SU-DHL-6 (cell line): ENCODE measurements around the gene TTBK2.
"Not testable (repeated sequence)": the region's sequence is repeated elsewhere in the genome, so short reads cannot be mapped to it uniquely, and the experiment has no call there.

ENCODE experiments used
- H2AFZ ChIP-seq: fragments of 200-600 bp; sonication (generic); 2 replicates; pipeline ENCODE4 v1.6.1; 2014; ENCODE audit warnings: low read depth, mild to moderate bottlenecking, moderate library complexity, mixed read lengths, antibody characterized with exemption, low read length; ENCODE audit not compliant: severe bottlenecking
- H3F3A ChIP-seq: fragments of 200-600 bp; shearing (Covaris generic); 2 replicates; pipeline ENCODE4 v1.6.0; 2016; ENCODE audit warnings: antibody characterized with exemption, mild to moderate bottlenecking; ENCODE audit not compliant: insufficient read depth
- H3K27ac ChIP-seq: fragments of 200-600 bp; sonication (generic); 2 replicates; pipeline ENCODE4 v1.5.1; 2016; ENCODE audit warnings: low read depth, mild to moderate bottlenecking, low read length, moderate library complexity, mixed read lengths
- H3K27me3 ChIP-seq: fragments of 200-600 bp; sonication (generic), shearing (Covaris generic); 2 replicates; pipeline ENCODE4 v1.6.0; 2014; ENCODE audit warnings: mild to moderate bottlenecking, low read length
- H3K36me3 ChIP-seq: fragments of 200-600 bp; sonication (generic); 2 replicates; pipeline ENCODE4 v1.6.1; 2014; ENCODE audit warnings: mild to moderate bottlenecking, low read length, mixed read lengths
- H3K4me2 ChIP-seq: fragments of 300-600, 200-600 bp; shearing (Covaris generic), sonication (generic); 2 replicates; pipeline ENCODE4 v1.6.0; 2014; ENCODE audit warnings: low read length, low read depth, mild to moderate bottlenecking; ENCODE audit not compliant: poor library complexity, severe bottlenecking
- H3K4me3 ChIP-seq: fragments of 200-600 bp; sonication (generic); 2 replicates; pipeline ENCODE4 v1.5.1; 2014; ENCODE audit warnings: antibody characterized with exemption, low read length, mild to moderate bottlenecking, mixed read lengths; ENCODE audit not compliant: insufficient read depth, poor library complexity, severe bottlenecking
- H3K79me2 ChIP-seq: fragments of 200-600 bp; sonication (generic); 2 replicates; pipeline ENCODE4 v1.6.1; 2014; ENCODE audit warnings: mild to moderate bottlenecking, low read length, moderate library complexity; ENCODE audit not compliant: insufficient read depth
- H3K9ac ChIP-seq: fragments of 200-600 bp; sonication (generic); 2 replicates; pipeline ENCODE4 v1.7.0; 2014; ENCODE audit warnings: mild to moderate bottlenecking, low read length
- H3K9me2 ChIP-seq: fragments of 200-600 bp; sonication (generic); replicated peaks from 2 replicates; pipeline ENCODE4 v1.6.1; 2014; ENCODE audit warnings: low read length; ENCODE audit not compliant: insufficient read depth
- H3K9me3 ChIP-seq: fragments of 200-600 bp; sonication (generic); 2 replicates; pipeline ENCODE4 v1.6.1; 2014; ENCODE audit warnings: low read length, mixed read lengths; ENCODE audit not compliant: insufficient read depth
- H4K20me1 ChIP-seq: fragments of 200-600 bp; sonication (generic); 2 replicates; pipeline ENCODE4 v1.6.1; 2014; ENCODE audit warnings: low read depth, mild to moderate bottlenecking, antibody characterized with exemption, low read length, moderate library complexity, mixed read lengths
- EZH2phosphoT487 ChIP-seq: fragments of 200-600 bp; sonication (generic), shearing (Covaris generic); conservative IDR thresholded peaks from 2 replicates; pipeline ENCODE4 v1.6.1; 2018; ENCODE audit warnings: mild to moderate bottlenecking, antibody characterized with exemption, low read length, moderate library complexity, mixed read lengths
- TF ChIP-seq, protein P1 (sequence below): fragments of 200-600 bp; sonication (generic); IDR thresholded peaks from one replicate; pipeline ENCODE4 v1.5.1; 2017; ENCODE audit warnings: antibody characterized with exemption, mild to moderate bottlenecking, low read length, moderate library complexity; ENCODE audit not compliant: insufficient read depth, poor library complexity, severe bottlenecking

TTBK2 gene

DNA sequence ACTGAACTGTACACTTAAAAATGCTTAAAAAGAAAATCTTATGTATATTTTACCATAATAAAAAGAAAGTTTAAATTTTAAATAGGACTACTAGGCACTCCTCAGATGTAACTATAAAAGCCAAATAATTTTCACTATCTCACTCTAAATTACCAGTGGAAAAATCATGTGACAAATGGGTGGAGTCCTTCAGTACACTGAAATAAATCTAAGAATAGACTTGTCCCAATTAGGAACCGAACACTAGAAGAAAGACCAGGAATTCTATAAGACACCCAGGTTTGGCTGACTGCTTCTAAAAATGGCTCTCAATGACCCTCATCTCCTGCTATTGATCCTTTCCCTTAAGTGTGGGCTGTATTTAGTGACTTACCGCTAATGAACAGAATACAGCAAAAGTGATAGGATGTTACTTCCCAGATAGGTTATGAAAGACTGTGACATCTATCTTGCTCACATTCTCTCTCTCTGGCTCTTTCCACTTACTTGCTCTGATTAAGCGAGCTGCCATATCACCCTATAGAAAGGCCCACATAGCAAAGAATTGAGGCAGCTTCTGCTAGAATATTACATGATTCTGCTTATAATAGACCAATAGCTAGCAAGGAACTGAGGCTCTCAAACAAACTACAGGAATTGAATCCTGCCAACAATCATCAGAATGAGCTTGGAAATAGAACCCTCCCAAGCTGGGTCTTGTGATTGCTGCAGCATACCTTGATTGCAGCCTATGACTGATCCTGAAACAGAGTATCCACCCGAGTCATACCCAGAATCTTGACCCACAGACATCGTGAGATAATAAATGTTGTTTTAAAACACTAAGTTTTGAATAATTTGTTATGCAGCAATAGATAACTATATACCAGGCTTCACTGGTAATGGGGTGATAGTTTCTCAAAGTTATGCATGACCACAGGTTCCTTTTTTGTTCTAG, 16.9 kb downstream of the TTBK2 start:
- Histone ChIP-seq H3K9ac (no peak overlapping the region), H3K9me2 (no peaks in the 10 kb centered on the region), H3K4me3 (no peak overlapping the region), H3K27ac (no peak overlapping the region), H2AFZ (no peak overlapping the region), H3K27me3 (no peaks in the 10 kb centered on the region), H3F3A (no peaks in the 10 kb centered on the region), H4K20me1 (no peaks in the 10 kb centered on the region), H3K36me3 (no peaks in the 10 kb centered on the region), H3K9me3 (no peaks in the 10 kb centered on the region), H3K79me2 (no peaks in the 10 kb centered on the region), H3K4me2 (no peak overlapping the region)
- TF ChIP-seq, protein P1, sequence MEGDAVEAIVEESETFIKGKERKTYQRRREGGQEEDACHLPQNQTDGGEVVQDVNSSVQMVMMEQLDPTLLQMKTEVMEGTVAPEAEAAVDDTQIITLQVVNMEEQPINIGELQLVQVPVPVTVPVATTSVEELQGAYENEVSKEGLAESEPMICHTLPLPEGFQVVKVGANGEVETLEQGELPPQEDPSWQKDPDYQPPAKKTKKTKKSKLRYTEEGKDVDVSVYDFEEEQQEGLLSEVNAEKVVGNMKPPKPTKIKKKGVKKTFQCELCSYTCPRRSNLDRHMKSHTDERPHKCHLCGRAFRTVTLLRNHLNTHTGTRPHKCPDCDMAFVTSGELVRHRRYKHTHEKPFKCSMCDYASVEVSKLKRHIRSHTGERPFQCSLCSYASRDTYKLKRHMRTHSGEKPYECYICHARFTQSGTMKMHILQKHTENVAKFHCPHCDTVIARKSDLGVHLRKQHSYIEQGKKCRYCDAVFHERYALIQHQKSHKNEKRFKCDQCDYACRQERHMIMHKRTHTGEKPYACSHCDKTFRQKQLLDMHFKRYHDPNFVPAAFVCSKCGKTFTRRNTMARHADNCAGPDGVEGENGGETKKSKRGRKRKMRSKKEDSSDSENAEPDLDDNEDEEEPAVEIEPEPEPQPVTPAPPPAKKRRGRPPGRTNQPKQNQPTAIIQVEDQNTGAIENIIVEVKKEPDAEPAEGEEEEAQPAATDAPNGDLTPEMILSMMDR, result no peak
- TF ChIP-seq EZH2phosphoT487, result no peak

DNA sequence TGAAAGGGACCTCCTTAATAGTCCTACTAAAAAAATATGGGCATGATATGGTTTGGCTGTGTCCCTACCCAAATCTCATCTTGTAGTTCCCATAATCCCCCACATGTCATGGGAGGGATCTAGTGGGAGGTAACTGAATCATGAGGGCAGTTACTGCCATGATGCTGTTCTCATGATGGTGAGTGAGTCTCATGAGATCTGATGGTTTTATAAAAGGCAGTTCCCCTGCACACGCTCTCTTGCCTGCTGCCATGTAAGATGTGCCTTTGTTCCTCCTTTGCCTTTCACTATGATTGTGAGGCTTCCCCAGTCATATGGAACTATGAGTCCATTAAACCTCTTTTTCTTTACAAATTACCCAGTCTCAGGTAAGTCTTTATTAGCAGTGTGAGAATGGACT, 26.7 kb downstream of the TTBK2 start:
- not testable (repeated sequence) for H3K4me3 ChIP-seq, H3K27me3 ChIP-seq, H3F3A ChIP-seq, H3K79me2 ChIP-seq, H2AFZ ChIP-seq, H3K27ac ChIP-seq, H3K36me3 ChIP-seq, H3K9me3 ChIP-seq, H3K9me2 ChIP-seq, H4K20me1 ChIP-seq, H3K4me2 ChIP-seq, H3K9ac ChIP-seq

GRCh38 chr15:42891569-42891968, 29.0 kb downstream of the TTBK2 start:
- Histone ChIP-seq H3K9ac (no peak overlapping the region), H3K27me3 (no peaks in the 10 kb centered on the region), H3K36me3 (no peaks in the 10 kb centered on the region), H3K9me3 (no peaks in the 10 kb centered on the region), H3K79me2 (no peaks in the 10 kb centered on the region), H3F3A (no peaks in the 10 kb centered on the region), H4K20me1 (no peaks in the 10 kb centered on the region), H3K4me3 (no peak overlapping the region), H3K9me2 (no peaks in the 10 kb centered on the region), H3K4me2 (no peak overlapping the region), H3K27ac (no peak overlapping the region), H2AFZ (no peak overlapping the region)
- TF ChIP-seq EZH2phosphoT487, result no peak
- TF ChIP-seq, protein P1, result no peak

DNA sequence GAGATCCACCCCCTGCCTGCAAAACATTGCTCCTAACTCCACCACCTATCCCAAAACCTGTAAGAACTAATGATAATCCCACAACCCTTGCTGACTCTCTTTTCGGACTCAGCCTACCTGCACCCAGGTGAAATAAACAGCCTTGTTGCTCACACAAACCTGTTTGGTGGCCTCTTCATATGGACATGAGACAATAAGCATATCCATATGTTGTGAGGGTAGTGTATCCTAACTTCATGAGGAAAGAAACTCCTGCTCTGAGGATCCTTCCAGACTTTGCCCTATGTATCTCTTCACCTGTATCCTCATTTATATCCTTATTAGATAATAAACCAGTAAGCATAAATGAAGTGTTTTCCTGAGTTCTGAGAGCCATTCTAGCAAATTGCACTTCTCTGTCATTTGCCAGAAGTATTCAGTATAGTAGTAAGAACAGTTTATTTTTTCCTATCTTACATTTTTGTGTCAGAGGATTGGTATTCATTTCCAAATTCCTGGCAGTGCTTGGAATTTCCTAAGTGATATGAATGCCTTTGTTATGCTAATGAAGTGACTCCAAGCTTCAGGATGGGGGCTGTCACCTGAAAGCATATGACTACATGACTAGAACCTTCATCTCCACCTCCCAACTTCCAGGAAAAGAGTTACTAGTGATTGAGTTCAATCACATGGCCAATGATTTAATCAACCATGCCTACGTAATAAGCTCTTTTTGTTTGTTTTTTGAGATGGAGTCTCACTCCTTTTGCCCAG, 30.2 kb downstream of the TTBK2 start:
- Histone ChIP-seq H3K9me2 (no peaks in the 10 kb centered on the region), H3K9ac (no peak overlapping the region), H3K9me3 (no peaks in the 10 kb centered on the region), H2AFZ (no peak overlapping the region), H3K4me3 (no peak overlapping the region), H3K27me3 (no peaks in the 10 kb centered on the region), H3K36me3 (no peaks in the 10 kb centered on the region), H3K27ac (no peak overlapping the region), H3F3A (no peaks in the 10 kb centered on the region), H4K20me1 (no peaks in the 10 kb centered on the region), H3K4me2 (no peak overlapping the region), H3K79me2 (no peaks in the 10 kb centered on the region)
- no peak for TF ChIP-seq EZH2phosphoT487
- TF ChIP-seq, protein P1, result no peak

DNA sequence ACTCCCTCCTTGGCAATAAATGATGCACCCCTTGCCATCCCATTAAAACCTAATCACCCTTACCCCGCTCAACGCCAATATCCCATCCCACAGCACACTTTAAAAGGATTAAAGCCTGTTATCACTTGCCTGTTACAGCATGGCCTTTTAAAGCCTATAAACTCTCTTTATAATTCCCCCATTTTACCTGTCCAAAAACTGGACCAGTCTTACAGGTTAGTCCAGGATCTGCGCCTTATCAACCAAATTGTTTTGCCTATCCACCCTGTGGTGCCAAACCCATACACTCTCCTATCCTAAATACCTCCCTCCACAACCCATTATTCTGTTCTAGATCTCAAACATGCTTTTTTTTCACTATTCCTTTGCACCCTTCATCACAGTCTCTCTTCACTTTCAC, 33.2 kb downstream of the TTBK2 start:
- not testable (repeated sequence) for H2AFZ ChIP-seq, H3K27me3 ChIP-seq, H3K4me2 ChIP-seq, H3F3A ChIP-seq, H3K79me2 ChIP-seq, H3K36me3 ChIP-seq, H3K9ac ChIP-seq, H3K9me2 ChIP-seq, H4K20me1 ChIP-seq, H3K4me3 ChIP-seq, H3K27ac ChIP-seq, H3K9me3 ChIP-seq
